HG03442 (cell line): ENCODE results near the gene ACAN.
A peak's percentile ranks its signal among the peaks of the same experiment; 100 is the strongest.

Experiments used
- ATAC-seq: cut with Tn5 transposase; IDR thresholded peaks from one replicate; pipeline ENCODE4 v1.9.1; 2021; ENCODE audit warnings: mild to moderate bottlenecking, moderate library complexity; ENCODE audit not compliant: unreplicated experiment

ACAN gene

DNA sequence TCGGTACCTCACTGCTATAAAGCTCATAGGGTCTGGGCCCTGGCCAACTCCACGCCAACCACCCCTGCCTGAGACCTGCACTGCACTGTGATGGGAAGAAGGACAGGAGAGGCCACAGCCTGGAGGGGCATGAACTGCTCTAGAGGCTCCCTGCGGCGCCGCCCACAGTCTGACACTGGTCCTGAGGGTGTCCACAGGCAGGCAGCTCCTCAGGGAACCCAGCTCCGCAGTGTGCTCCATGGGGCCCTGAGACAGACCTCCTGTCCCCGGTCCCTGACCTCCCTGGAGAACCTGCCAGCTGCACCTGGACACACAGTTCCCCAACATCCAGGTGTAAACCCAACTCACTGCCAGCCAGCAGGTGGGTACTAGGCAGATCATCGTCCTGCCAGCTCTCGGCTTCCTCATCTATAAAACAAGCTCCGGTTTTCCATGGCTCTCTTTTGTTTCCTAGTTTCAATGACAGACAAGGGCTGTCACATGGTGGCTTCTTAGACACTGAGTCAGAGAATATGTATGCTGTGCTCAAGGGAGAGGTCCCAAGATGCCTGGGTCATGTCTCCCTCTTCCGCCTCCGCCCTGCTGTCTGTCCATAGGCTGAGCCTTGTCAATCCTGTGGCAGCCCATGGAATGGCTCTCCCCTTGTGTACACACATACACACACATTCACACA, 97.2 kb downstream of the ACAN start:
- ATAC-seq: no peak

DNA sequence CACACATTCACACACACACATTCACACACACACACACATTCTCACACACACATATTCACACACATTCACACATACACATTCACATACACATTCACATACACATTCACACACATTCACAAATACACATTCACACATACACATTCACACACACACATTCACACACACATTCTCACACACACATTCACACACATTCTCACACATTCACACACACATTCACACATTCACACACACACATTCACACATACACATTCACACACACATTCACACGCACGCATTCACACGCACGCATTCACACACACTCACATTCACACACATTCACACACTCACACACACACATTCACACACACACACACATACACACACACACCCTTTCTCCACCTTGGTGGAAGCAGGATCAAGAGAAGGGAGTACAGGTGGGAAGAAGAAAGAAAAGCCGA, 97.8 kb downstream of the ACAN start:
- ATAC-seq: no peak

DNA sequence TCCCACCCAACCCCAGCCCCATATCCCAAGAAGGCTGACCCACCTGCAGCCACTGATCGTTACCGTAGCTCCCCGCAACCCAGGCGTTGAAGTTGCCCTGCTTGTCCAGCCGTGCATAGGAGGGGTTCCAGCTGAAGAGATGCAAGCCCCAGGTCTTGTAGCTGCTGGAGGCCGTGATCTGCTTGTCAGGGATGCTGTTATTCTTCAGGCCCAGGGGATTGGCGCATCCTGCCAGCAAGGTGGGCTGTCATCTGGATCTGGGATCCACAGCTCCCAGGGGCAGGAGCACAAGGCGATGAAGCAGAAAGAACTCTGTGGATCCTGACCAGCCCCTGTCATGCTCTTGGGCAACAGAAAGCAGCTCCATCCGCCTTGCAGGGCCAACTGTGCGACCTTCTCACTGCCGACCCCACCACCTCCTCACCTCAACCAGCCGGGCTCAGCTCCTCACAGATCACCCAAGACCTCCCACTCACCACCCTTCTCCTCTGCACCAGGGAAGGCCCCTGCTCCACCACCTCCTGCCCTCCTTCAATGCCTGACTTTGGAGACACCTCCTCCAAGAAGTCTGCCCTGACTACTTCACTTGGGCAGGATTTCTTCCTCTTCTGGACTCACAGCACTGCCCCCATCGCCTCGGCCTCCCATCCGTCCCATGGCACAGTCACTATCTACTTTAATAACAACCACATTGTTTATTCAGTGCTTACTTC, 98.4 kb downstream of the ACAN start:
- no peak for ATAC-seq

GRCh38 chr15:88902221-88902835, 99.1 kb downstream of the ACAN start:
- no peak for ATAC-seq

DNA sequence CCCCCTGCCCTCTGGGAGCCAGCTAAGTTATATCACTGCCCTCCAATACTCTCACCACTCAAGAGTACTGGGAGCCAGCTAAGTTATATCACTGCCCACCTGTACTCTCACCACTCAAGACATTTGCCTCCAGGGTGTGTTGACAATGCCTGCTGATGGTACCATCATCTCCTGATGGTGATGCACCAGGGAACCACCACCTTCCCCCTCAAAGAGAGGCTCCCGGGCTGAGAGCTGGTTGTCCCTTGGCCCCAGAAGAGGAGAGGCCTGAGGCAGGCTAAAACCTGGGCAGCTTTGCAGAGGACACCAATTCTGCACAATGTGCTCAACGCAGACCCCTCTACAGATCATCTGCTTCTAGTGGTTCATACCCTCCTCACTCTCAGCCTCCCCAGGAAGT, 99.6 kb downstream of the ACAN start:
- no peak for ATAC-seq

GRCh38 chr15:88904257-88904623, 101.0 kb downstream of the ACAN start:
- no peak for ATAC-seq

DNA sequence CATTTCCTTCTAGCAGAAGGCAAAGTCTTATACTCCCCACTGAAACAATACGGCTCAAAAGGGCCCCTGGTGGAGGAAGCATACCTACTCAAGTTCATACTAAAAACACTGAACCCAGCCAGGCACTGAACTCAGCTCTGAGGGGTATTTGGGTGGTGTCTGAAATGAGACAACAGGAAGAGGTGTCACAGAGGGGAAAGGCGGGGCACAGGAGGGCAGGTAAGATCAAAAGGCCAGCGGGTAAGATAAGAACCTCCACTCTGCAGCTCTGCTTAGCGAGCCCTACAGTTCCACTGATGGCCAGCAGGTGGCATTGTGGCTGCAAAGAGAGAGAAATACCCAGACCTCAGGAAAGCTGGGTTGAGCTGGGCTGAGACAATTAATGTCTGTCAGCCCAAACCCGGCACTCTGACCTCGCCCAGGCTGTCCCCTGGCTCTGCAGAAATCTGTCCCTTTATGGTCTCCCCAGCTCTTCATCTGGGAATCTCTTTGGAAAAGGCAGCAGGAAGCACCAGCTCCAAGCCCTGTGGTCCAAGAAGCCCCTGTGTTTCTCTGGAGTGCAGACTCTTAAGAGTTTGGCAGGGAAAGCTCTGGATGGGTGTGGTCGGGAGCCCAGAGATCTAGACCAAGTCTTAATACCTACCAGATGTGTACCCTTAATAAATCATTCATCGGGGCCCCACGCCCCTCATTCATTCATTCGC, 101.5 kb downstream of the ACAN start:
- ATAC-seq: peak; percentile 74

GRCh38 chr15:88905576-88905975, 102.3 kb downstream of the ACAN start:
- ATAC-seq: no peak

DNA sequence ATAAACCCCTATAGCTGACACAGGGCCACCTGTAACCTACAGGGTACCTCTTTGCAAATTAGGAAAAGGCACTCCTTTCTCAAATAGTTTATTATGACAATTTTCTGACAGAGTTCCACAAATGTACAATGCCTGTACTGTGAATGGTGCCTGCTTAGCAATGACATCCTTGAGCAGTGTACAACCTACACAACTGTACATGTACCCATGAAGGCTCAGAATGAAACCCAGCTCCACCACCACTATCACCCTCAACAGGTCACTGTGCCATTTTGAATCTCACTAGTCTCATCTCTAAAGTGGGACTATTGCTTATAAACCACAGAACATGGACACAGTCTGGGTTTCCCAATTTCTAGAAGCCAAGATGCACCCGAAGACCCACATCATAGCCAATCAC, 102.9 kb downstream of the ACAN start:
- ATAC-seq: no peak

DNA sequence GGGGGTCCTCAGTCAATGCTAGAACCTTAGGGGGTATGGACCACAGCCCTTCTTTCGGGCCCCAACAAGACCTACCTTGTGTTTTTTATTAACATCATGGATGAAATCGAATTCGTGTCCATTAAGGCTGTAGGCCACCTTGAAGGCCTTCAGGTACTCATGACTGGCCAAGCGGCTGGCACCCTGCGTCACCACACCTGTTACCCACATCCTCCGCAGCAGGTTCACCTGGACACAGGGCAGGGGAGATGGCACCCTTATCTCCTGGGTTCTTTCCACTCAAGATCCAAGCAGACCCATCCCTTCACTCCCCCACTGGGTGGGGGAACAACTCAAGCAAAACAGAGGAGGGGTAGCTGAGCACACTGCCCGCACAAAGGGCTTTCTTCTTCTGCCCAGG, 103.3 kb downstream of the ACAN start:
- ATAC-seq: no peak

- ATAC-seq: no peak
These were observed 103.9 kb downstream of the ACAN start for GRCh38 chr15:88907111-88907510.

DNA sequence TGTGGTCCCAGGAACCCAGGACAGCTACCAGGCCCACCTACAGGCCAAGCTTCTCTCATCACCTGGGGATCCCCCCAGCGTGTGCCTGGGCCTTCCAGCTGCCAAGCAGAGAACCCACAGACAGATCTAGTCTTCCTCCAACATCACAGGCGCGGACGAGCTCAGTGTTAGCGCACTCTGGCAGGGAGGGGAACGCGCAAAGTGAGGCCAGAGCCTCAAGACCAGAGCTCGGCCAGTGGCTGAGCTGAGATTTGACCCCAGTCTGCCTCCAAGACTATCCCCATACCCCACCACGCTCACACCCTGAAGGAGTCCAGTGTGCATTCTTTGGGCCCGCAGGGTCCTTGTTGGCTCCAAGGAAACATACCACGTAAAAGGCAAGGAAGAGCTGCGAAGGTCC, 104.9 kb downstream of the ACAN start:
- no peak for ATAC-seq

DNA sequence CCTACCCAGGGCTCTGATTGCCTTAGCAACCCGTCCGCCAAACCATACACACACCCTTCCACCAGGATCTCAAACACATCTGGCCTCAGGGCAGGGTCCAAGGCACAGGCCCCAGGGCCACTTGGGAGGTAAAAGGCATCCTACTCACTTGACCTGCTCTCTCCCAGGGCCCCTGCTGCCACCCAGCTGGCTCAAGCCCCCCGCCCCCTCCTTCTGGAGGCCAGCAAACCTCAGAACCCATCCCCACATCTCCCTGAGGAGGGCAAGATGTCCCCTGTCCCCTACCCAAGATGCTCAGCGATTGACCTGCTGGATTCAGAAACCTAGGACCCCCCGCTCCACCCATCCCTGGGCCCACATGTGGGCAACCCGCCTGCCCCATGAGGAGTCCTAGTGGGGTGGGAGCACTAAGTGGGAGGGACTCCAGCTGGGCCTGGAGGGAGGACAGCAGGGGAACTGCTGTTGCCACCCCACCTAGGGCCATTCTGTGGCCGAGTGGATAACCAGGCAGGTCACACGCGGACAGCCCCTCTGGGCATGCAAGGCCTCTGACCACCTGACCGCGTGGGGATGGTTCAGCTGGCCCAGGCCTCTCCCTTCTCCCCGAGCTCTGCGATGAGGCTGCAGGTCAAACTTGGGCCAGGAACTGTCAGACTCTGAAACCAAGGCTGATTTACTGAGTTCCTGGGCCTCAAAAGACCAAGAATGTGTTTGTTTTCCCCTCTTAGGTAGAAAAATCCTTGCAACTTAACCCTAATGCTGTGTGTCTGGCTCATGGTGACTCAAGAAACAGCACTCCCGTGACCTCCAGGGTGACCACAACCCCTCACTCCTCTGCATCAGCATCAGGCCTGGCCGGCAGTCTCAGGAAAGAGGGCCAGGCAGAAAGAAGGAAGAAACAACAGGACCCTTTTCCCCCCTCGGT, 105.7 kb downstream of the ACAN start:
- ATAC-seq: no peak

DNA sequence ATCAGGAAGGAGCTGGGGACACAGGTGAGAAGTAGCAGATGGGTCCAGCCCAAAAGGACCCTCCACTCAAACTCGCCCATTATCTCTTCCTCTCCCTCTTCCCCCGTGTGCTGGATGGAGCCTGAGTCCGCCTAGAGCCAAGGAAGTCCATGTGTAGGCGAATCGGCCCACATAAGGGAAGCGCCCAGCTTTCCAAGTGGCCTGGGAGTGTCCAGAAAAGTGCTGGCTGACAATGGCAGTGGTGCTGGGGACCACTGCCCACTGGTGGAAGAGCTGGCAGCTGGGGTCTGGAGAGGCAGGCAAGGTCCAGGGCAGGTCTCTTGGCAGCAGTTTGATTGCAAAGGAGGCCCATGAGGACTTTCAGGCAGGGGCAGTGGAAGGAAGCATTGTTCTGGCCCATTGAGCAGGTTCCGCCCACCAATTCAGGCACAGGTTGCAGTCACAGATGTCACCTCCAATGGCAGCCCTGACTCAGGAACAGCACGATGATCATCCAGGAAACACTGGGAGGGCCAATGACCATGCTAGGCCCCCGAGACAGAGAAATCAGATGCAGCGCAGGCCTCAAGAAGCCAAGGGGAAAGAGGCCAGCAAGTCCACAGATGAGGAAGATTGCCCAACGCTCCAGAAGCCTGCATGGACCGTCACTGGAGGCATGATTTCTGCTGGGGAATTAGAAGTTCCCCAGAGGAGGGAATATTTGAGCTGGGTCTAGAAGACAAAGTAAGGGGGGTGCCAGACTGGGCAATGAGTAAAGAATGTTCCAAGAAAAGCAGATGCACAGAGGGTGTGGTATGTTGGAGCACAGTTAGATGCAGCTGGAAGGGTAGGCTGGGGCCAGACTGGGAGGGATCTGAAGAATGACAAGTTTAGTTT, 107.0 kb downstream of the ACAN start:
- no peak for ATAC-seq

GRCh38 chr15:88911766-88912118, 108.5 kb downstream of the ACAN start:
- no peak for ATAC-seq

- no peak for ATAC-seq
These were observed 109.3 kb downstream of the ACAN start for GRCh38 chr15:88912500-88912921.

GRCh38 chr15:88913017-88913849, 110.0 kb downstream of the ACAN start, which contains the start of gene MFGE8:
Gene MFGE8 (minus strand): TSS chr15:88913379. CDS start chr15:88913319, 60 bp downstream.
- peak; percentile 84 for ATAC-seq

DNA sequence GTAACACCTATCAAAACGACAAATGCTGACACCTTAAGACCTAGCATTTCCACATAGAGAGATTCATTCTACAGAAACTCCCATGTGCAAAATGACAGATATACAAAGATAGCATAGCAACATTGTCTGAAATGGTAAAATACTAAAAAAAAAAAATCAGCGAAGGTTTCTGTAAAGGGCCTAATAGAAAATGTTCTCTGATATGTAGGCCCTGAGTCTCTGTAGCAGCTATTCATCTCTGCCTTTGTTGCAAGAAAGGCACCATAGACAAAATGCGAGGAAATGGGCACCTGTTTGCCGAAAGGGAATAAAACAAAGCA, 110.6 kb downstream of the ACAN start:
- ATAC-seq: no peak

DNA sequence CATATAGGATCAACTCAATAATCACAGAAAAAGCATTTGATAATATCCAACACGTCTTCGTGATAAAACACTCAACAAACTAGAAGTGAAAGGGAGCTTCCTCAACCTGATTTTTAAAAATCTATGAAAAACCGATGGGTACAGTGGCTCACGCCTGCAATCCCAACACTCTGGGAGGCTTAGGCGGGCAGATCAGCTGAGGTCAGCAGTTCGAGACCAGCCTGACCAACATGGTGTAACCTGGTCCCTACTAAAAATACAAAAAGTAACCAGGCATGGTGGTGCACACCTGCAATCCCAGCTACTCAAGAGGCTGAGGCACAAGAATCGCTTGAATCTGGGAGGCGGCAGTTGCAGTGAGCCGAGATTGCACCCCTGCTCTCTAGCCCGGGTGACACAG, 112.1 kb downstream of the ACAN start:
- ATAC-seq: no peak
